CD4-positive, alpha-beta T cell treated with Interleukin-17A for 4 hours (primary cell): ENCODE measurements around the gene MRGPRX1.
"Not testable (repeated sequence)": the region's sequence is repeated elsewhere in the genome, so short reads cannot be mapped to it uniquely, and the experiment has no call there.

Experiments used
- DNase-seq: peaks from one replicate; pipeline ENCODE4 v3.0.0-alpha.2; 2020; ENCODE audit warnings: mixed read lengths

MRGPRX1 gene

DNA sequence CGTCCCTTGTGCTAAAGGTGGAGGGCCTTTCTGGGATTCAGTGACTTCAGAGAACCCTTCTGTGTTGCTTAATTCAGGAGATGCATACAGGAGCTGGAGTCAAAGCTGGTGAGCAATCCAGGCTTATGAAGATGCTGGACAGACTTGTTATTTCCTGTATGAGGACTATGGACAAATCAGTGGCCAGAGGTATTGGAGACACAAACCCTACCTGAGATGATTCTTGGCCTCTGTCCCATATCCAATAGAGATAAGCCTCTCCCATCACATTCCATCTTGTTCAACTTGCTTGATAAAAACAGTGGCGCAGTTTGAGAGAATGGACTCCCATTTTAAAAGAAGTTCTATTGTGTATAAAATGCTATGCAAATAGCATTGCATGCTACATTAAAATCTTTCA is at the start of gene MRGPRX1:
MRGPRX1 (minus strand) TSS at position 101 of the 400 bp plus-strand sequence. CDS start 4,630 bp downstream, outside the sequence.
- no peak for DNase-seq

DNA sequence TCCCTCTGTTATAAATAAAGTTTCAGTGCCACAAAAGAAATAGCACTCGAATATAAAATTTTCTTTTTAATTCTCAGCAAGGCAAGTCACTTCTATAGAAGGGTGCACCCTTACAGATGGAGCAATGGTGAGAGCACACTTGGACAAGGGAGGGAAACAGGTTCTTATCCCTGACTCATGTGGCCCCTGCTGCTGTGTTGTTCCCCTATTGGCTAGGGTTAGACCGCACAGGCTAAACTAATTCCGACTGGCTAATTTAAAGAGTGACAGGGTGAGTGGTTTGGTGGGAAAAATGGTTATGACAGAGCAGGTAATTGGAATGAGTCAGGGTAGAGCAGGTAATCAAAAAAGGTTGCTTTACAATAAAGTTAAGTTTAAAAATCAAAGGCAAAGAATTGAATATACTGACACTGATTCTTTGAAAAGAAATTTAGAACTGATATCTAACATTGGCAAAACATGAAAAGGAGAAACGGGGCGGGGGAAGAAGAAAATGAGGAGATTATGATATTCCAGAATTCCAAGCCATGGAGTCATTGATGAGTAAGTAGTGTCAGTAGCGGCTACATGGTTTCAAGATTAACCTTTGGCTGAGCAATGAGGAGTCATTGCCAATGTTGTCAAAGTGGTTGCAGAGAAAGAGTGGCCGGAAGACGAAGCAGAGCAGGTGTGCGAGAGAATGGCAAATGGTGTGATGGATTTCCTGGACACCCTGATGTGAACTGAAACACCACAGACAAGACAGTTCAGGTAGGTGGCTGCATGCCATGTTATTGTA is 48.4 kb upstream of the MRGPRX1 start:
- DNase-seq: no peak

- DNase-seq: no peak
Measured at GRCh38 chr11:18986744-18987143, 47.5 kb upstream of the MRGPRX1 start.

GRCh38 chr11:18981897-18982296 is 42.7 kb upstream of the MRGPRX1 start:
- DNase-seq: no peak

- DNase-seq: no peak
Measured at GRCh38 chr11:18974192-18974591, 35.0 kb upstream of the MRGPRX1 start.

DNA sequence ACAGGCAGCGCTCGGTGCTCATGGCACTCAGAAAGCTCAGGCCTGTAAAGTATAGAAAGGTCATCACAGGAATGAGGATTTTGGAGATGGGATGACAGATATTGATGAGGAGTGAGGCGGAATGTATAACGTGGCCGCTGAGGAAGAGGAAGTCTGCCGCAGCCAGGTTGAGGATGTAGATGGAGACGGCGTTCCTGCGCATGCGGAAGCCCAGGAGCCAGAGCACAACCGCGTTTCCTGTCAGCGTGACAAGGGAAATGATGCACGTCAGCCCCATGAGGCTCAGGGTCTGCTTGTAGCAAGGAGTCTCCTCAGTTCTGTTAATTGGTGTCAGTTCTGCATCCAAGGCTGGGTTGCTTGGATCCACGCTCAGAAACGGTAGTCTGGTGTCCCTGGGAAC is 33.1 kb upstream of the MRGPRX1 start:
- no peak for DNase-seq

- no peak for DNase-seq
Measured at GRCh38 chr11:18969720-18970119, 30.5 kb upstream of the MRGPRX1 start.

- no peak for DNase-seq
Measured at GRCh38 chr11:18958221-18958910, 19.2 kb upstream of the MRGPRX1 start.

GRCh38 chr11:18956630-18957029 is 17.4 kb upstream of the MRGPRX1 start:
- no peak for DNase-seq

DNA sequence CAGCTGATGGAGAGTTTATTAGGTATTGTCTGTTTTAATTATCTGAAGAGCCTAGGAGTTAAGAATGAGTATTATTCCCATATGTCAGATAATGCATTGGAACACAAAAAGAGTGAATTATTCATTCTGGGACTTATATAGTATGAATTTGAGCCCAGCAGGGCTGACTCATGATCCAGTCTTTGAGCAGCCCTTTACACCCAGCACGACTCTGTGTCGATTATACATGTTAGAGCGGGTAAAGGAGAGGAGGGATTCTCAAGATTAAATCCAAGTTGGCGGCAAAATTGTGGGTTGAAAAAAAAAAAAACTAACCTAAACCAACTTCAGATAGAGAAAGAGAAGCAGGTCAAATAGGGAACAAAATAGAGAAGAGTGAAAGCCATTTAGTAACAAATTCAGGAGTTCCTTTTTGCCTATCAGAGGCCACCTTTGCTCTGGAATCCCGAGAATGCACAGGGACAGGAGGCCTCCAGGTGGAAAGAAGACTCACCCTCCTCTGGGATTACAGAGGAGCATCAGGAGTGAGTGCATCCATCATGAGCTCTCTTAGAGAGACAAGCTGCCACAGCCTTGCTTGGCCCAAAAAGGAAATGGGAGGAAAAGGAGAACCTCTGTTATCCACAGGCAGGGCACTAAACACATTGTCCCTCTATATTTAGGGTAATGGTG is 3.1 kb downstream of the MRGPRX1 start:
- DNase-seq: no peak

DNA sequence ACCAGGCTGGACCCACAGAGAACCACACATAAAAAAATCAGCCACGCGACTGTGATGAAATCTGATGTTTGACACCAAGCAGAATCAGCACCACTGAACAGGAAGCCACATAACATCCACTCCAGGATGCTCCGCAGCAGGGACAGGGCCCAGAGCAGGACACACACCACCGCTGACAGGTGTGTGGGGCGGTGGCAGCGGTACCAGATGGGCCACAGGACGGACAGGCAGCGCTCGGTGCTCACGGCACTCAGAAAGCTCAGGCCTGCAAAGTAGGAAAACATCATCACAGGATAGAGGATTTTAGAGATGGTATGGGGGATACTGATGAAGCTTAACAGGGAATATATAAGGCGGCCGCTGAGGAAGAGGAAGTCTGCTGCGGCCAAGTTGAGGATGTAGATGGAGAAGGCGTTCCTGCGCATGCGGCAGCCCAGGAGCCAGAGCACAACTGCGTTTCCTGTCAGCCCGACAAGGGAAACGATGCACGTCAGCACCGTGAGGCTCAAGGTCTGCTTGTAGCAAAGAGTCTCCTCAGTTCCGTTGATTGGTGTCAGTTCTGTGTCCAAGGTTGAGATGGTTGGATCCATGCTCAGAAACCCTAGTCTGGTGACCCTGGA is 4.9 kb downstream of the MRGPRX1 start:
- DNase-seq: no peak

DNA sequence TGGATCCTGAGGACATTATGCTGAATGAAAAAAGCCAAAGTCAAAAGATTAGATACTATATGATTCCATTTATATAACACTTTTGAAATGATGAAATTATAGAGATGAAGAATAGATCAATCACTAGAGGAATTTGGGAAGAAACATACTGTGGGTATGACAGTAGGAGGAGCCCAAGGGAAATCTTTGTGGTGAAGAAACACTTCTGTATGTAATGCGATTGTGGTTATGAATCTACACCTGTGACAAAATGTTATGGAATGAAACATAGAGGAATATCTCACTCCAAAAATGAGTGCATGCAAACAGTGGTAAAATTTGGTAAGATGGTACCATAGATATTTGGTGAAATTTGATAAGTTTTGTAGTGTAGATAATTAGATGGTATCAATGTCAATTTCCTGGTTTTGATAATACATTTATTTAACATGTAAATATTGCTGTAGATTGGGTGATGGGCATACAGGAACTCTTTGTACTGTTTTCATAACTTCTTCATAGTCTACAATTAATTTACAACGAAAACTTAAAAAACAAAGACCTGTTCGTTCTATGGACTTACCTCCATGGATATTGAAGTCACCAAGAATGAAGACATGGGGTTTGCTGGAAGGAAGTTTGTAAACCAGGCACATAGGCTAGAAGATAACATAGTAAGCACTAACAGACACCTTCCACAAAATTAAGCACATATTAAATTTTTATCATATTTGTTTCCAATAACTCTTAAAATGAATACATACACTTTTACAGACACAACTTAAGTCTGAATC is 11.5 kb downstream of the MRGPRX1 start:
- no peak for DNase-seq

DNA sequence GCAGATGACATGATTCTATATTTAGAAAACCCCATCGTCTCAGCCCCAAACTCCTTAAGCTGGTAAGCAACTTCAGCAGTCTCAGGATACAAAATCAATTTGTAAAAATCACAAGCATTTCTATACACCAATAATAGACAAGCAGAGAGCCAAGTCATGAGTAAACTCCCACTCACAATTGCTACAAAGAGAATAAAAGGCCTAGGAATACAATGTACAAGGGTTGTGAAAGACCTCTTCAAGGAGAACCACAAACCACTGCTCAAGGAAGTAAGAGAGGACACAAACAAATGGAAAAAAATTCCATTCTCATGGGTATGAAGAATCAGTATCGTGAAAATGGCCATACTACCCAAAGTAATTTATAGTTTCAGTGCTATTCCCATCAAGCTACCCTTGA is 13.8 kb downstream of the MRGPRX1 start:
- DNase-seq: not testable (repeated sequence)

- no peak for DNase-seq
Measured at GRCh38 chr11:18912883-18913282, 26.3 kb downstream of the MRGPRX1 start.

- DNase-seq: no peak
Measured at GRCh38 chr11:18907391-18907790, 31.8 kb downstream of the MRGPRX1 start.

GRCh38 chr11:18900637-18901036 is 38.6 kb downstream of the MRGPRX1 start:
- DNase-seq: not testable (repeated sequence)

DNA sequence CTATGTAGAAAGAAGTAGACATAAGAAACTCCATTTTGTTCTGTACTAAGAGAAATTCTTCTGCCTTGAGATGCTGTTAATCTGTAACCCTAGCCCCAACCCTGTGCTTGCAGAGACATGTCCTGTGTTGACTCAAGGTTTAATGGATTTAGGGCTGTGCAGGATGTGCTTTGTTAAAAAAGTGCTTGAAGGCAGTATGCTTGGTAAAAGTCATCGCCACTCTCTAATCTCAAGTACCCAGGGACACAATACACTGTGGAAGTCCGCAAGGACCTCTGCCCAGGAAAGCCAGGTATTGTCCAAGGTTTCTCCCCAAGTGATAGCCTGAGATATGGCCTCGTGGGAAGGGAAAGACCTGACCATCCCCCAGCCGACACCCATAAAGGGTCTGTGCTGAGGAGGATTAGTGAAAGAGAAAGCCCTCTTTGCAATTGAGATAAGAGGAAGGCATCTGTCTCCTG is 39.0 kb downstream of the MRGPRX1 start:
- not testable (repeated sequence) for DNase-seq

DNA sequence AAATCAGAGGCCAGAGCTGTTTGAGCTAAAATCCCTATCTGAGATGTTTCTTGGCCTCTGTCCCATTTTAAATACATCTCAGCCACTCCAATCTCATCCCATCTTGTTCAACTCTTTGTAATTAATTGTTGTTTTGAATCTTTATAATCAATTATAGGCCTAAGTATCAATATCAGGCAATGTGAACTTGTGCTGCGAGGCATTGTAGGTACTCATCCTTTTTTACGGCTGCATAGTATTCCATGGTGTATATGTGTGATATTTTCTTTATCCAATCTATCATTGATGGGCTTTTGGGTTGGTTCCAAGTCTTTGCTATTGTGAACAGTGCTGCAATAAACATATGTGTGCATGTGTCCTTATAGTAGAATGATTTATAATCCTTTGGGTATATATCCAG is 47.5 kb downstream of the MRGPRX1 start:
- not testable (repeated sequence) for DNase-seq

DNA sequence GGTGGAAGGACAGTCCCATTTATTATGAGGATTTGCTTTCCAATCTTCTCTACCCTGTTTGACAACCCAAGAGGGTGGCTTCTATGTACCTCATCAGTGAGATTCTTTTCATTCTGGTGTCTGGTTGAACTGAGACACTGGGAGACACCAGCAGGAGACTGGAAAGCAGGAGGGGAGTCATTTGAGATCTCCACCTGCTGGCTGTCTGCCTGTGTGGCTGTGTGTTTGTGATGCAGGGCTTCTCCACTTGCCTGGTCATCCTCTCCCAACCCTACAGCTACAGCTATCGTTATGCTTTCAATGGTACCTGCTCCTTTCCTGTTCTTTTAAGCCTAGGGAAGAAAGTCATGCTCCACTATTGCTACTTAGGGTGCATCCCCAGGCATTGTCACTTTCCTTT is 48.6 kb downstream of the MRGPRX1 start:
- DNase-seq: no peak
